ENCODE results near the gene ISLR.
"Not testable (repeated sequence)": the region's sequence is repeated elsewhere in the genome, so short reads cannot be mapped to it uniquely, and the experiment has no call there.

The ISLR gene

GRCh38 chr15:74137537-74137894, 36.0 kb upstream of the ISLR start:
- DNase-seq: no peak

DNA sequence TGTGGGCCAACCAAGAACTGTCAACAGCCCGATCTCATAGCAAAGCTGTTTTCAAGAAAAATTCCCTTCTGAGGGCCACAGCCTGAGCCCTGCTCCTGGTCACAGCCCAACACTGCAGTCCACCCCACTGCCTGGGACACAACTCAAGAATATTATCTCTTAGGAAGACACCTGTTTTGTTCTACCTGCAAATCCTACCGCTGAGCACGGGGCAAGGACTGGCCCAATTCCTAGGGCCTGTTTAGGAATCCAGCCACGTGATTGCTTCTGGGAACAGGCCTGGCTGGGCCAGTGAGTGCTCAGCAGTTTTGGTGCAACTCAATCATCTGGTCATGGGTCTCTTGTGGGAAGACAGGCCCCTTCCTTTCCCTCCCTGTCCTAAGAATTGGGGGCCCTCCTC, 34.9 kb upstream of the ISLR start:
- DNase-seq: no peak

DNA sequence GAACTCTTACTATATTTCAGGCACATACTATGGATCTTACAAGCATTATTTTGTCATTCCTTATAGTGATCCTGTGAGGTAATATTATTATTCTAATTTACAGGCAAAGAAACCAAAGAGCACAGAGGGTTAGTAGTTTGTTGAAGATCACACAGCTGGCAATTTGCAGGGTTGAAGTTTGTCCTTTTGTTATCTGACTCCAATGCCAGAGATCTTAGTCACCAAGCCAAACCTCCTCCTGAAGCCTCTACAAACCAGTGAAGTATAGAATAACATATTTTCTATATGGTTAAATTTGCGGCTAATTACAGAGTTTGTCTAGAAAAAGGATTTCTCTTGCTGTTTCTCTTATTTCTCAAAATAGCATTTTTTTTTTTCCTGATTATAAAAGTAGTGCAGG, 31.9 kb upstream of the ISLR start:
- DNase-seq: no peak

DNA sequence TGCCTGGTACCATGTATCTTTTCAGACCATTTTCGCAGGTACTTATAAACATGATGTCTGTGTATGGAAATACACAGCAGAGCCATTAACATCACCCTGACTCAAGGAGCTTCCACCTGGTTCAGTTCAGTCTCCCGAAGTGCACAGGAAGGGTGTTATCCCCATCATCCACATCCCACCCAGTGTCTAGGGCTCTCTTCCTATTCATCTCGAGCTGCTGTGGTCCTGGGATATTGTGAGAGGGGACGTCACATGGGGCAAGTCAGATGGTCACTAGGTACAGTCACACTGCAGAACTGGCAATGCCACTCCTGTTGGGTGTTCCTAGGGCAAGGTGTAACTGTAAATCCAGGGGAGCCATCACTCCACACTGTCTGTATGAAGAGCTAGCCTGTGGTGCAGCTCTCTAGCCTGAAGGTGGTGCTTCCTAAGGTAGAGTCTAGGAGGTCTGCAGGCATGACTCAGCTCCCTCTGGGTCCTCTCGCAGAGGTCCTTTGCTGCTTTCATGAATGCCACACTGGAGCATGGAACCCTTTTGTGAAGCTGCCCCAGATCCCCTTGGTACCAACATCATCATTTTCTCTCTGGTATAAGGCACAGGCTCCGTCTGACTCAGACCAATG, 29.2 kb upstream of the ISLR start:
- peak; percentile 9 for DNase-seq

DNA sequence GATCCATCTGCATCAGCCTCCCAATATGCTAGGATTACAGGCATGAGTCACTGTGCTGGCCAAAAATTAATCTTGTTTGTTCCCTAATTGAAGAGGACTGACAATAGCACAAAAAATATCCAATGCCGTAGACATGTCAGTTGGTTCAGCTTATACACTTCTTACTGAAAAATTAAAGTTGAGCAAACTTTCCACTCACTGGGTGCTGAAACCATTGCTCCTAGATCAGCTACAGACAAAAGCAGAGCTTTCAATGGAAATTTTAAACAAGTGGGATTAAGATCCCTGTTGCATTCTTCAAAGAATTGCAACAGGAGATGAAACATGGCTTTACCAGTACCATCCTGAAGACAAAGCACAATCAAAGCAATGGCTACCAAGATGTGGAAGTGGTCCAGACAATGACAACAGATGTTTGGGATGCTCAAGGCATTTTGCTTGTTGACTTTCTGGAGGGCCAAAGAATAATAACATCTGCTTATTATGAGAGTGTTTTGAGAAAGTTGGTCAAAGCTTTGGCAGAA, 27.2 kb upstream of the ISLR start:
- DNase-seq: no peak

DNA sequence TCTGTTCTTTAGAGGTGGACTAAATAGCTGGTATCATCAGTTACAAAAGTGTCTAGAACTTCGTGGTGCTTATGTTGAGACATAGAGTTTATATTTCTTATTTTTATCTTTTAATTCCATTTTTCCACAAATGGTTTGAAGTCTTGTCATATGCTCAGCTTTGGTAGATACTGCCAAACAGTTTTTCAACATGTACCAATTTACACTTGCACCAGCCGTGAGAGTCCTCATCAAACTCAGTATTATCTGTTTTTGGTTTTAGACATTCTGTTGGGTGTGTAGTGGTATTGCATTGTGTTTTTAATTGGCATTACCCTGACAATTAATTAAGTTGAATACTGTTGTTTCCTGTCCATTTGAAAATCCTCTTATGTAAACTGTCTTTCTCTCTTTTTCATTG, 26.5 kb upstream of the ISLR start:
- no peak for DNase-seq

- no peak for DNase-seq
Observed at GRCh38 chr15:74155766-74156417, 17.6 kb upstream of the ISLR start.

DNA sequence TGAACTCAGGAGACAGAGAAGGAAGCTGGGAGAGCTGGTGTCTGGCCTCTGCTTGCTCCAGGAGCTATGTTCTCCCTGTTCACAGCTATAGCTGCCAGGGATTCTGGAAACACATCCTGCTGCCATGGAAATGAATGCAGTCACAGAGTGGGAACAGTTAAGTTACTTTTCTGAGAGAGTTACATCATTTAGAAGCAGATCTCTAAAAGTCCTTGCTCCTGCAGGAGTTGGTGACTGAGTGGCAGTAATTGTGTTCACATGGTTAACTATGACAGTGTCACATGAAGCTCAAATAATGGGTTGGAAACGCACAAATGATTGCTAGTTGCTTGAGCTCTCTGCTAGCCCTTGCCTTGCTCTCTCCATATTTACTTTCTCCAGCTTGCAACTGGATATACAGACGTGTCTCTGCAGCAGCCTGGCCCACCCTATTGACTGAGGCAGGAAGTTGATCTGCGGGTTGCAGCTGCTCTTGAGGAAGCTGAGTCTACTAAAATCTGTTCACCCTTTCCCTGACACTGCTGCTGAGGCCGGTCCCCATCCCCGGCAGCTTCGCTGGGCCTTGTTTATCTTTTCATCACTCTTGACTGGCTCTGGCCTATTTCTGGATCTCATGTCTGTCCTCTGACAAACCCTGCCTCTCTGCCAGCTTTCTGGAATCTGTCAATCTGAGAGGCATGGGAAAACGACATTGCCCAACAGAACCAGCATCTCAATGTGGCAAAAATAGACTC, 16.7 kb upstream of the ISLR start:
- DNase-seq: no peak

- no peak for DNase-seq
Observed at GRCh38 chr15:74157868-74158827, 15.4 kb upstream of the ISLR start.

DNA sequence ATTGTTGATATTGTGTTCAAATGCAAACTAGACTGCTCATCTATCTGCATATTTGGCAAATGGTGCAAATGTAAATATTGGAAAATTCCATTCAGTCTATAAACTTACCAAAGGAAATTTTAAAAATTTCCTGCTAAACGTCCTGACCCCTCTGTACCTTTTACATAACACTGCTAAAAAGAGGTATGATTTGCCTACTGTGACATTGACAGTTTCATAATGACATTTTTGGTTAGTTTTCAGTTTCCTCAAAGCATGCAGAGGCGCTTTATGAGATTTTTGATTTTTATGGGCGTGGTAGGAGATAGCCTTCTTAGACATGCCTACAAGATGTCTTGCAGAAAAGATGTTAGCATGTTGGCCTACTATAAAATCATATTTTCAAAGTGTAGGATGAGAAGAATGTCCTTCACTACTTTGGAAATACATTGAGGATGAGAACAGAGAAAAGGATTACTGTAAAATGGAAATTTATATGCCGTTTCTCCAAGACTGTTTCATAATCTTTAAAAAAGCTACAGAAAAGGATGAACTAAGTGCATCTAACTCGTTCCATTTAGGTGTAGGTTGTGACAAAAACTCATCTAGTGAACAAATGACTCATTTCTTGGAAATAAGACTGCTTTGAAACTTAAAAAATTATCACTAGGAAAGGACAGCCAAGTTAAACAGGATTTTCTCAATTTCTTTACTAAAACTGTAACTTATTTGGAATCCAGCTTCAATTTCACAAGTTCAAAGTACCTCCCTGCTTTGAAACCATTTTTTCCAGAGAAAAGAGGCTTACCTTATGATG, 14.5 kb upstream of the ISLR start:
- no peak for DNase-seq

DNA sequence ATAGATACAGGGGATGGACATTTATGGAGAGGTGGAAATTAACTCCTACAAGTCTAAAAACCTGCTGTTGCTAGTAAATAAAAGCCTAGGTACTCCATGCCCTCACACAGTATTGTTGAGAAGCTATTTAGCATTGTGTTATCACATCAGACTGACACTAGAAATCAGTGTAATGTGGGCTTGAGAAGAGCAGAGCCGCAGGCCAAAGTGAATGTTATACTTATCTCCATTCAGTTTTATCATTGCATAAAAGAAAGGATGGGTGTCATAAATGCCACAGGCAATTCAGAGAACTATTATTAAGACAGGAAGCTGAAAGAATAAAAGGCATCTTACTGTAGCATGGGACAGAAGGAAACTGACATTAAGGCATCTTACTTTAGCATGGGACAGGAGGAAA, 13.7 kb upstream of the ISLR start:
- DNase-seq: no peak

DNA sequence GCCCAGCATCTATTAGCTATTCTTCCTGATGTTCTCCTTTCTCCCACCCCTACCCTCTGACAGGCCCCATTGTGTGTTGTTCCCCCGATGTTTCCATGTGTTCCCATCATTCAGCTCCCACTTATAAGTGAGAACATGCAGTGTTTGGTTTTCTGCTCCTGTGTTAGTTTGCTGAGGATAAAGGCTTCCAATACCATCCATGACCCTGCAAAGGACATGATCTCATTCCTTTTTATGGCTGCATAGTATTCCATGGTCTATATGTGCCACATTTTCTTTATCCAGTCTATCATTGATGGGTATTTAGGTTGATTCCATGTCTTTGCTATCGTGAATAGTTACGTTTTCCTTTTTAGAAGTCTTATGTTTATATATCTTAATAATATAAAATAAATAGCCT, 13.1 kb upstream of the ISLR start:
- not testable (repeated sequence) for DNase-seq

GRCh38 chr15:74162195-74162536, 11.3 kb upstream of the ISLR start:
- DNase-seq: not testable (repeated sequence)

DNA sequence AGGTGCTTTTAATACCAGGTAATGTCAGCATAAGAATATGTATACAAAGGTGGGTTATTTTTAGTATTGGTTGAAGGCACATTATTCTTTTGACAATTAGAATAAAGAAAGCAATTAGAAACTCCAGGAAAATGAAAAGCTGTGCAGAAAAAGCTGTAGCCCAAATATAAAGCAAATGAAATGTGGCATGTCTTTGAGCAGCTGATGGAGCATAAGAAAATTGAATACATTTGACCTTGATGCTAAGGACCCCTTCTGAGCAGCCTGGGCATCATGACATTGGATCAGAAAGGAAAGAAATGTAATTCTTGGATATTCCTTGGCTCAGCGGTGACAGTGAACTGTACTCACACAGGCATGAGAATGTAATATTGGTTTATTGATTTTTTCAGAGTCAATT, 8.0 kb upstream of the ISLR start:
- DNase-seq: no peak

DNA sequence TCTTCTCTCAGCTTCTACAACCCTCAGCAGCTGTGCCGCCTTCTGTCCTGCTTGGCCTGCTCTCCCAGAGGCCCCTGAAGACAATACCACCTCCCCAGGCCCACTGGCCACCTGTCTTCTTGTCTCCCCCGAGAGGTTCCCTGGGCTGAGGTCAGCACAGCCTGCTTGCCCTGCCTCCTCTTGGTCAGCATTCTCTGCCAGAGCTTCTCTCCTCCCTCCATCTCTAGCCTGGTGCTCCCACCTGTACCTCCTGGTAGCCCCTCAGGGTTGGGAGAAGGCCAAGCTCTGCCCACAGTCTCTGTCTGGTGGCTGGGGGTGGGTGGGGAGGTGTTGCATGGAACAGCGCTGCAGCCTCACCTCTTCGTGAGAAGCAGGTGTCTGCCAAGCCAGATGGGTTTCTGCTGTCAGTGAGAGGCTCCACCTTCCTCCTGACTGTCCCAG, 5.6 kb upstream of the ISLR start:
- DNase-seq: no peak

DNA sequence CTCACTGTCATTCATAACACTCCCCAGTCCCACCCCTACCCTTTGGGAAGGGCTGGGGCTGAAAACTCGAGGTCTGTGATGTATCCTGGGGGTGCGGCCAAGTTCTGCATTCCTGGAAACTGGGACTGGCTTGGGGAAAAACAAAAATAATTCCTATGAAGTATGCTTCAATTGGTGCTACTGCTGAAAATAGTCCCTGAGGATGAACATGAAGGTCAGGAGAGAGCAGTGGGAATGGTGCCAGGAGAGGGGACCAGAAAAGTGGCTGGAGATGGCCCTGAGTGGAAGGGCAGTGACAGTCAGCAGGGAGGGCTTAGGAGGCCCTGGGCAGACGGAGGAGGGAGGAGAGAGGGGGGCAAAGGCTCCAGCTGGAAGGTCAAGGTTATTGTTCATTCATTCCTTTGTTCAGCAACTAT, 4.8 kb upstream of the ISLR start:
- no peak for DNase-seq

DNA sequence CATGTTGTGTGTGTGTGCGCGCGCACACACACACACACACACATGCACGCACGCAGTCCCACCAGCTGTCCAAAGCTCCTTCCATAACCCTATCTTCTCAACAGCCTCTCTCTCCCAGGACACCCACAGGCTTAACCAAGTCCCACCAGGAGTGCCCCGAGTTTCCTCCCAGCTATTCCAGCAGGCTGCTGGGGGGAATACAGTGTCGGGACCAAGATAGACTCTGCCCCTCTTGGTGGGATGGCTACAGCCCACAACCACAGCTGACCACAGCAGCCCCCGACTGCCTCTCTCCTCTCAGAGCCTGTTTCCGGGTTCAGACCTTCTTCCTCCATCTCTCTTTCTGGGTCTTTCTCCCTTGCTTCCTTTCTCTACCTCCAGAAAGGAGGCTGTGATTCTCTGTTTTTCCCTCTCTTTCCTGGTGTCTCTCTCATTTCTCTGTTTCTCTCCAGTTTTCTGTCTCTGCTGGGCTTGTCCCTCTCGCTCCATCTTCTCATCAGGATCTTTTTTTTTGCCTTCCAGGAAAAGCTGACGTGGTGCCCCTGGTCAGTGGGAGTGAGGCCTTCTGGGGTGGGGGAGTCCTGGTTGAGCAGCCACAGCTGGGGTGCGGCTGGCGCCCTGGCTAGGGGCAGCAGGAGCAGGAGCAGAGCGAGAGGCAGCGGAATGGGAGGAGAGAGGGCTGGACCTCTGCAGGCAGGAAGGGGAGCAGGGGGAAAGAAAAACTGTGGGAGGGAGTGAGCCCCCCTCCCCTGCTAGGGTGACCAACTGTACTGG, 3.3 kb upstream of the ISLR start:
- no peak for DNase-seq

- no peak for DNase-seq
Observed at GRCh38 chr15:74170875-74171578, 2.5 kb upstream of the ISLR start.

DNA sequence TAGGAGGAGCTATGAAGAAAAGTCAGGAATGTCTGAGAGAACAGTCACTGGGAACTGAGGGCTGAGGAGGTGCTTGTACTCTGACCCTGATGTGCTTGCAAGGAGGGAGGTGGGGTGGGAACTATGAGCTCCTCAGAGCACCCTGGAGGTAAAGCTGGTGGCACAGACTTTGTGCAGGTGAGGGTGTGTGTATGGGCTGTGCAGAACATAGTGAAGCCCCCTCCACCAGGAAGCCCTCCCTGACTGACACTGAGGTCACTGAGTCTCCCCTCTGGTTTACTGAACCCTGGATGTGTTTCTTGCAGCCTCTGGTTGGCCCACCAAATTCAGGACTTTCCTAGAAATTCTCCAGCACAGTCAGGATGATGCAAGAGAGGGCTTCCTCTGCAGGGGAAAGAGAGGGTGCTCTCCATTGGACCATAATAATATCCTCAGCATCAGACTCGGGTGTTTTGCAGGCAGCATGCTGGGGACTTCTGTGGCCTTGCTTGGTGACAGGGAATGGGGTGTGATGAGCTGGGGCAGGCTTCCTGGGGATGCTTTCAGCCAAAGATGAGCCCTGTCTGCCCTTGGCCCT, 1.5 kb upstream of the ISLR start:
- no peak for DNase-seq

GRCh38 chr15:74172701-74173379, 670 bp upstream of the ISLR start:
- no peak for DNase-seq
